Heart left ventricle (tissue), 13 donors: ENCODE results near the gene TROAP.

Experiments
- POLR2A ChIP-seq, 2 donors: fragments of 450-650 bp; IDR thresholded peaks; one replicate each; pipeline ENCODE4 v1.6.1; 2017; ENCODE audit warnings: antibody characterized with exemption in 2 of 2, mild to moderate bottlenecking in 2 of 2, moderate library complexity in 2 of 2
- TF ChIP-seq, protein P1 (sequence below), 12 donors: fragments of 200-600 bp; sonication (generic) in 4 of 12; IDR thresholded peaks; one replicate each; pipeline versions ENCODE4 v1.5.0 to v1.8.0; 2018 to 2022; ENCODE audit warnings: antibody characterized with exemption in 12 of 12, mild to moderate bottlenecking in 5 of 12
- donor health status: ischemic (EF 13 %, LVEDD 7.1; RV severe dilation, severe dysfunction).
- donor health status: DM: no; HTN: yes; CAD: no.
- donor health status: DM: no; HTN: no; CAD: no.
- donor health status: ischemic (EF 25% LVEDD 6.9; RV normal size, moderate dysfunction).
- donor health status: ischemic (EF 25% LVEDD 5.7; RV mildly dilated, moderate dysfunction).
- donor health status: ischemic (EF 35%, LVEDD 5.7; RV mildly dilated, moderate dysfunction).
- donor health status: nonischemic (EF 11% LVEDD 7.7; RV severe dilation, severe dysfunction).
- donor health status: DM: yes; HTN: yes; CAD: no.
- donor health status: PGD.
- donor health status: ischemic (EF 29% LVEDD 5.4; RV normal size, mild dysfunction).
- donor health status: nonischemic (EF 23%, LVEDD 6.1; RV moderate dilation, normal function).

DNA sequence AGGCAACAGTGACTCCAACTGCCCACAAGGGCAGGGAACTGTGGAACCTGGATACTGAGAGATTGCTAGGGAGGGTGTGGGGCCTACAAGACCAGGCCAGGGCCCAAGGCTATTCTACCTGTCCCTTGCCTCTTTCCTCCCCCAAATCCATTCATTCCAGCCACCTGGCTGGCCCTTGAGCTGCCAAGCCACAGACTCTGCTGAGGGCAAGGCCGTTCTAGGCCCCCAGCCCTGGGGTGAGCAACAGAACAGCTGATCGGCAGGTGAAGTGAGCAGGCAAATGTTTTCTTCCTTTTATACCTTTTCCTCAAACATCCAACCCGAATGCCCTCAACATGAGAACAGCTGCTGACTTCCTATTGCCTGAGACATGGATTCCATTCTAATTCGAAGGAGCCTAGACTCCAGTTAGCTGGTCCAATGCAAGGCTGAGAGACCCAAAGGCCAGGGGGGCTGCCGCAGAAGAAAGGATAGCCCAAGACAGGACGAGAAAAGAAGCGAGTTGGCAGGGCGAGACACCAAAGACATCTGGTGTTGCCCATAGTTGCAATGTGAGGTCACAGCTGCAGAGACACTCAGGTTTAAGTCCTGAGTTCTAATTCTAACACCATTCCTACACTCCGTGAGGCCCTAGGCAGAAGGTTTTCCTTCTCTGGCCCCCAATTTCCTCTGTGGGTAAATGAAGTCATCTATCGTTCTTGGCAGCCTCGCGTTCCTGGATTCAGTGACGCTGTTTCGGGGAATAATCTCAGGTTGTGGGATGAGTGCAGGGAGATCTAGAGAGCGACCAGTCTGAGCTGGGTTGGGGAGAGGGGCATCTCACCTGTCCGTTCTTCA, 12.3 kb downstream of the TROAP start:
- no peak for TF ChIP-seq POLR2A (IDR thresholded peaks at IDR 0.05)
- TF ChIP-seq, protein P1, sequence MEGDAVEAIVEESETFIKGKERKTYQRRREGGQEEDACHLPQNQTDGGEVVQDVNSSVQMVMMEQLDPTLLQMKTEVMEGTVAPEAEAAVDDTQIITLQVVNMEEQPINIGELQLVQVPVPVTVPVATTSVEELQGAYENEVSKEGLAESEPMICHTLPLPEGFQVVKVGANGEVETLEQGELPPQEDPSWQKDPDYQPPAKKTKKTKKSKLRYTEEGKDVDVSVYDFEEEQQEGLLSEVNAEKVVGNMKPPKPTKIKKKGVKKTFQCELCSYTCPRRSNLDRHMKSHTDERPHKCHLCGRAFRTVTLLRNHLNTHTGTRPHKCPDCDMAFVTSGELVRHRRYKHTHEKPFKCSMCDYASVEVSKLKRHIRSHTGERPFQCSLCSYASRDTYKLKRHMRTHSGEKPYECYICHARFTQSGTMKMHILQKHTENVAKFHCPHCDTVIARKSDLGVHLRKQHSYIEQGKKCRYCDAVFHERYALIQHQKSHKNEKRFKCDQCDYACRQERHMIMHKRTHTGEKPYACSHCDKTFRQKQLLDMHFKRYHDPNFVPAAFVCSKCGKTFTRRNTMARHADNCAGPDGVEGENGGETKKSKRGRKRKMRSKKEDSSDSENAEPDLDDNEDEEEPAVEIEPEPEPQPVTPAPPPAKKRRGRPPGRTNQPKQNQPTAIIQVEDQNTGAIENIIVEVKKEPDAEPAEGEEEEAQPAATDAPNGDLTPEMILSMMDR (IDR thresholded peaks at IDR 0.05) = no peak
